ENCODE data around the gene NUDT17.
"Not testable (repeated sequence)": the region's sequence is repeated elsewhere in the genome, so short reads cannot be mapped to it uniquely, and the experiment has no call there.

Gene NUDT17, protein sequence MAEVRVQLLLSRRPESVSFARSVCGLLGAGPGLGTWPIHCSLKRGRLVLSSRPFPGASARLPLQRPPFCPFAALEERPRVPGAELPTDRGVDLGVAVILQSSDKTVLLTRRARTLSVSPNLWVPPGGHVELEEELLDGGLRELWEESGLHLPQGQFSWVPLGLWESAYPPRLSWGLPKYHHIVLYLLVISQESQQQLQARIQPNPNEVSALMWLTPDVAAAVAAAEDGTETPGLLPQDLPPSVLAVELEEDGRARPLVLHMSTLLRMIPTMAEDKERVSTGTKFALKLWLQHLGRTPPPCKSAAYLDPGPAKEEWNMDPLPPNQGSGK

DNA sequence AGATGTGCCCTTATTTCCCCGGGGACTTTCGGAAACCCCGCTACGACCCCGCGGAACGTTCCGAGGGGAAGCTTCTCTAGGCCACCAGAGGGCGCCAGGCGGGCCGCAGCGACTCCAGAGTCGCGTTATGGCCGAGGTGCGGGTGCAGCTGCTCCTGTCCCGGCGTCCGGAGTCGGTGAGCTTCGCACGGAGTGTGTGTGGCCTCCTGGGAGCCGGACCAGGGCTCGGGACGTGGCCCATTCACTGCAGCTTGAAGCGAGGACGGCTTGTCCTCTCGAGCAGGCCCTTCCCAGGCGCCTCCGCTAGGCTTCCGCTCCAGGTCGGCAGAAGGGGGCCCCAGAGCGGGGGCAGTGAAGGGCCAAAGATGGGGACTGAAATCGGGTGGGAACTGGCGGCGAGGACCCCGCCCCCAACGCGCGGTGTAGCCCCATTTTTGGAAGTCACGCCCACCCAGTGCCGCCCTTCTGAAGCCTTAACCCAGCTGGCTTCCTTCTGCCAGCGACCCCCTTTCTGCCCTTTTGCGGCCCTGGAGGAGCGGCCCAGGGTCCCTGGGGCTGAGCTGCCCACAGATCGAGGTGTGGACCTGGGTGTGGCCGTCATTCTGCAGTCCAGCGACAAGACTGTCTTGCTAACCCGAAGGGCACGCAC lies at the start of gene NUDT17:
TSS of gene NUDT17 (plus strand) at position 117 of the 648 bp plus-strand sequence. CDS start at position 128, 11 bp downstream.
- Mint-ChIP-seq H3K36me3 (peaks cover 6% of the 10 kb centered on the region), H3K9me3 (no peaks in the 10 kb centered on the region), H3K4me1 (peaks cover 6% of the 10 kb centered on the region), H3K27me3 (no peaks in the 10 kb centered on the region), H3K4me3 (no peak within 1 kb of the TSS), H3K27ac (peak within 1 kb of the TSS; percentile 67)
- DNase-seq (ENCODE audit: low spot score in 2 of 2), result peak; percentile 73 to 77
- peak; percentile 68 for ATAC-seq (ENCODE audit: low read depth)

DNA sequence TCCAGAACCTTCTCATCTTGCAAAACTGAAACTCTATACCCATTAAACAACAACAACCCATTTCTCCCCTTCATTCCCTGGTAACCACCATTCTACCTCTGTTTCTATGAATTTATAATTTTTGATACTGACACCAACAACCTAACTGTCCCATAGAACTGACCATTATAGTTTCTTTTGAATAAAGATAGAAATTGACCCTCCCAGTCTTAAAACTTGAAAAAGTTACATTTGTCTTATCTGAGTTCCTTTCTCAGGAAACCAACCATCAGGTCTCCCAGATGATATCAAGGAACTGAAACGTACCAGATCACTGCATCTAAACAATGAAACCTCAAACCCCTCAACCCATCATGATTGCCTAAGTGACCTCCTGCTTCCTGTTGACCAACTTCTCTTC lies 48.7 kb upstream of the NUDT17 start:
- ATAC-seq (ENCODE audit: low read depth) (no peak), DNase-seq (ENCODE audit: low spot score in 2 of 2) (no peak)
- peaks cover 4% of the 10 kb centered on the region for H3K4me1 Mint-ChIP-seq
- no peak overlapping the region for H3K4me3 Mint-ChIP-seq
- no peak overlapping the region for H3K27ac Mint-ChIP-seq
- peaks cover 49% of the 10 kb centered on the region for H3K36me3 Mint-ChIP-seq
- peaks cover 14% of the 10 kb centered on the region for H3K9me3 Mint-ChIP-seq
- no peaks in the 10 kb centered on the region for H3K27me3 Mint-ChIP-seq

- Mint-ChIP-seq H3K27ac (no peak overlapping the region), H3K4me1 (peaks cover 13% of the 10 kb centered on the region), H3K27me3 (no peaks in the 10 kb centered on the region), H3K36me3 (peaks cover 36% of the 10 kb centered on the region), H3K4me3 (no peak overlapping the region), H3K9me3 (peaks cover 14% of the 10 kb centered on the region)
- DNase-seq (ENCODE audit: low spot score in 2 of 2) (no peak), ATAC-seq (ENCODE audit: low read depth) (no peak)
Measured at GRCh38 chr1:145799806-145800205, 45.6 kb upstream of the NUDT17 start.

GRCh38 chr1:145804235-145805045 lies 41.0 kb upstream of the NUDT17 start:
- Mint-ChIP-seq H3K4me1 (peaks cover 20% of the 10 kb centered on the region), H3K9me3 (no peaks in the 10 kb centered on the region), H3K27me3 (no peaks in the 10 kb centered on the region)

GRCh38 chr1:145805057-145805456 lies 40.4 kb upstream of the NUDT17 start:
- no peak for ATAC-seq (ENCODE audit: low read depth)
- Mint-ChIP-seq H3K27me3 (no peaks in the 10 kb centered on the region), H3K4me3 (no peak overlapping the region), H3K36me3 (peaks cover 8% of the 10 kb centered on the region), H3K4me1 (peaks cover 20% of the 10 kb centered on the region), H3K9me3 (no peaks in the 10 kb centered on the region), H3K27ac (no peak overlapping the region)
- DNase-seq (ENCODE audit: low spot score in 2 of 2), result no peak

More at GRCh38 chr1:145804235-145805045, 41.0 kb upstream of the NUDT17 start:
- peaks cover 13% of the 10 kb centered on the region for H3K36me3 Mint-ChIP-seq
- H3K4me3 Mint-ChIP-seq, result no peak overlapping the region
- ATAC-seq (ENCODE audit: low read depth) (no peak), DNase-seq (ENCODE audit: low spot score in 2 of 2) (no peak)
- no peak overlapping the region for H3K27ac Mint-ChIP-seq

DNA sequence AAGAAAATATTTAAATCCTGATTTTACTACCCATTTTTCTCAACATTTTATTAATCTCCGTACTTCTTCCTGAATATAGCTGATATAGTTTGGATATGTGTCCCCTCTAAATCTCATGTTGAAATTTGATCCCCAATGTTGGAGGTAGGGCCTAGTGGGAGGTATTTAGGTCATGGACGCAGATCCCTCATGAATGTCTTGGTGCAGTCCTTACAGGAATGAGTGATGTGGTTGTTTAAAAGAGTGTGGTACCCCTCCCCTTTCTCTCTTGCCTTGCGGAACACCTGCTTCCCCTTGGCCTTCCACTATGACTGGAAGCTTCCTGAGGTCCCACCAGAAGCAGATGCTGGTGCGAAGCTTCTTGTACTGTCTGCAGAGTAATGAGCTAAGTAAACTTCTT lies 39.0 kb upstream of the NUDT17 start:
- ATAC-seq (ENCODE audit: low read depth), result no peak
- Mint-ChIP-seq H3K4me3 (no peak overlapping the region), H3K4me1 (peaks cover 20% of the 10 kb centered on the region), H3K36me3 (peaks cover 3% of the 10 kb centered on the region), H3K27ac (no peak overlapping the region), H3K27me3 (no peaks in the 10 kb centered on the region), H3K9me3 (no peaks in the 10 kb centered on the region)
- no peak for DNase-seq (ENCODE audit: low spot score in 2 of 2)

- Mint-ChIP-seq H3K27ac (no peak overlapping the region), H3K9me3 (no peaks in the 10 kb centered on the region), H3K27me3 (no peaks in the 10 kb centered on the region), H3K36me3 (peaks cover 3% of the 10 kb centered on the region), H3K4me1 (peaks cover 20% of the 10 kb centered on the region), H3K4me3 (no peak overlapping the region)
- no peak for ATAC-seq (ENCODE audit: low read depth)
- DNase-seq (ENCODE audit: low spot score in 2 of 2), result no peak
Measured at GRCh38 chr1:145806844-145807243, 38.6 kb upstream of the NUDT17 start.

- H3K4me3 Mint-ChIP-seq; H3K4me1 Mint-ChIP-seq; H3K36me3 Mint-ChIP-seq; DNase-seq (ENCODE audit: low spot score in 2 of 2); H3K9me3 Mint-ChIP-seq; H3K27ac Mint-ChIP-seq; ATAC-seq (ENCODE audit: low read depth); H3K27me3 Mint-ChIP-seq: not testable (repeated sequence)
Measured at GRCh38 chr1:145812977-145813810, 32.2 kb upstream of the NUDT17 start.

- H3K36me3 Mint-ChIP-seq, result not testable (repeated sequence)
Measured at GRCh38 chr1:145818095-145818494, 27.3 kb upstream of the NUDT17 start.

DNA sequence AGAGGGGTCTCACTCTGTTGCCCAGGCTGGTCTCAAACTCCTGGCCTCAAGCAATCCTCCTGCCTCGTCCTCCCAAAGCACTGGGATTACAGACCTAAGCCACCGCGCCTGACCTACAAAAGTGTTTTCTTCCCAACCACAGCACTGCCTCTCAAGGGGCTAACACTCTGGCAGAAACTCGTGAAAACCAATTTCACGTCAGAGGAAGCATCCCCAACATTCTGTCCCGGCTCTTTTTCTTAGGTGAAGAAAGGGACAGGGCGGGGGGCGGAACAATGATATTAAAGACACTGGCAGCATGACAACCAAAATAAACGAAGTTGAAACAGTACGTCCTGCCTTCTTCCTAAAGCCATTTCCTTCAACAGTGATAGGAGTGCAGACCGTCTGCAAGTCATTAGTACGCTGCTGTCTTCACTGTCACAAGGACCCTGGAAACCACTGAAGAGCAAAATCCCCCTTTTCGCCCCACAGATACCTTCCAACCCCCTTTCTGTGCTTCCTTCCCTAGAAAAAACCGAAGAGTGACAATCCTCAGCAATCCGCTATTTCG lies 22.6 kb upstream of the NUDT17 start:
- Mint-ChIP-seq H3K36me3 (peaks cover 18% of the 10 kb centered on the region), H3K27ac (peak overlapping the region; percentile 89)
- not testable (repeated sequence) for H3K27me3 Mint-ChIP-seq; ATAC-seq (ENCODE audit: low read depth); H3K9me3 Mint-ChIP-seq; H3K4me1 Mint-ChIP-seq; H3K4me3 Mint-ChIP-seq; DNase-seq (ENCODE audit: low spot score in 2 of 2)

More at GRCh38 chr1:145818095-145818494, 27.3 kb upstream of the NUDT17 start:
- not testable (repeated sequence) for H3K27me3 Mint-ChIP-seq; H3K27ac Mint-ChIP-seq; ATAC-seq (ENCODE audit: low read depth); H3K4me3 Mint-ChIP-seq; H3K4me1 Mint-ChIP-seq; H3K9me3 Mint-ChIP-seq; DNase-seq (ENCODE audit: low spot score in 2 of 2)

GRCh38 chr1:145823565-145824498 lies 21.6 kb upstream of the NUDT17 start, which contains the start of the genes POLR3C and RNF115:
Gene POLR3C, plus strand, starts transcription at chr1:145824200. Its CDS starts 1,577 bp downstream, at chr1:145825777.
Gene RNF115, minus strand, starts transcription at chr1:145824095. Its CDS starts 222 bp downstream, at chr1:145823873.
- peak within 1 kb of the TSS; percentile 95 for H3K4me3 Mint-ChIP-seq
- peaks cover 27% of the 10 kb centered on the region for H3K36me3 Mint-ChIP-seq
- peaks cover 14% of the 10 kb centered on the region for H3K4me1 Mint-ChIP-seq
- peak within 1 kb of the TSS; percentile 89 for H3K27ac Mint-ChIP-seq
- no peaks in the 10 kb centered on the region for H3K27me3 Mint-ChIP-seq
- ATAC-seq (ENCODE audit: low read depth) (peak; percentile 92), DNase-seq (ENCODE audit: low spot score in 2 of 2) (peak; percentile 70)
- H3K9me3 Mint-ChIP-seq, result no peaks in the 10 kb centered on the region

DNA sequence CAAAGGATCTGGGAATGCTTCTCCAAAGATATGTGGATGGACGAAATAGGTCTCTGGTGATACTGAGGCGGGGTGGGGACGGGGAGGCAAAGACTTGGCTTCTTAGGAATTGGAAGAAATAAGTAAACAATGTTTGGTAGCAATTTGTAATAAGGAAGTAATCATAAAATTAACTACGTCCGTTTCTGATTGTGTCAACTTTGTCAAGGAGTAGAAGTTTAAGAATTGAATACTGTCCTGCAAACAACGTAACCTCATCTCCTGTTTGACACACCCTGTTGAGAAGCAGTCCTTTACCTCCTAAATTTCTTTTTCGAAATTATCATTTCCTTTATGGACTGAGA lies 21.0 kb upstream of the NUDT17 start:
- Mint-ChIP-seq H3K36me3 (peaks cover 29% of the 10 kb centered on the region), H3K4me3 (peak overlapping the region; percentile 95), H3K4me1 (peaks cover 14% of the 10 kb centered on the region), H3K27me3 (no peaks in the 10 kb centered on the region), H3K9me3 (no peaks in the 10 kb centered on the region), H3K27ac (peak overlapping the region; percentile 89)
- ATAC-seq (ENCODE audit: low read depth), result no peak
- peak in 1 of 2 donors; percentile 6 for DNase-seq (ENCODE audit: low spot score in 2 of 2)
